GM12864 (cell line): ENCODE results near the gene ITGA5.

Source experiments
- DNase-seq: peaks from one replicate; pipeline ENCODE4 v3.0.0-alpha.2; 2011; ENCODE audit warnings: low read depth
- H3K4me3 ChIP-seq: 2 replicates; pipeline ENCODE4 v1.5.1; 2011; ENCODE audit warnings: mild to moderate bottlenecking, low read depth, low read length, control low read depth
- TF ChIP-seq, protein P1 (sequence below): IDR thresholded peaks from 2 replicates; pipeline ENCODE4 v1.5.1; 2011; ENCODE audit warnings: low read depth, mild to moderate bottlenecking, moderate library complexity, low read length, control low read depth, inconsistent platforms; ENCODE audit errors: missing control alignments

ITGA5 gene

DNA sequence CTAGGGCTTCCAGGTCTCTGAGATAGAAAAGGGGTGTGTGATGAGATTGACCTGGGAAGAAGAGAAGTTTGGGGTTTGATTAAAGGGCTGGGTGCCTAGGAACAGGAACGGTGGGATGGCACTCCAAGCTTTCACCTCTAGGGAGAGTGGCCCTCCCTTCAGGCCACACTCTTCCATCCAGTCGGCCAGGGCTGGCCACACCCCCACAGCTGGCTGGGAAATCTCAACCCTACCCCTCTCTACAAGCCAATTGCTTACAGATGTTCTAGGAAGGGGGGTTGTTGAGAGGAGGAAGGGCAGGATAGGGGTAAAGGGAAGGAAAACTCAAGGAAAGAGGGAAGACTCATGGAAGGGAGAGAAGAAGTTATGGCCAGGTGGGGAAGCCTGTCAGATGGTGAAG, 6.6 kb upstream of the ITGA5 start:
- no peak for DNase-seq
- H3K4me3 ChIP-seq: no peak overlapping the region
- TF ChIP-seq, protein P1, sequence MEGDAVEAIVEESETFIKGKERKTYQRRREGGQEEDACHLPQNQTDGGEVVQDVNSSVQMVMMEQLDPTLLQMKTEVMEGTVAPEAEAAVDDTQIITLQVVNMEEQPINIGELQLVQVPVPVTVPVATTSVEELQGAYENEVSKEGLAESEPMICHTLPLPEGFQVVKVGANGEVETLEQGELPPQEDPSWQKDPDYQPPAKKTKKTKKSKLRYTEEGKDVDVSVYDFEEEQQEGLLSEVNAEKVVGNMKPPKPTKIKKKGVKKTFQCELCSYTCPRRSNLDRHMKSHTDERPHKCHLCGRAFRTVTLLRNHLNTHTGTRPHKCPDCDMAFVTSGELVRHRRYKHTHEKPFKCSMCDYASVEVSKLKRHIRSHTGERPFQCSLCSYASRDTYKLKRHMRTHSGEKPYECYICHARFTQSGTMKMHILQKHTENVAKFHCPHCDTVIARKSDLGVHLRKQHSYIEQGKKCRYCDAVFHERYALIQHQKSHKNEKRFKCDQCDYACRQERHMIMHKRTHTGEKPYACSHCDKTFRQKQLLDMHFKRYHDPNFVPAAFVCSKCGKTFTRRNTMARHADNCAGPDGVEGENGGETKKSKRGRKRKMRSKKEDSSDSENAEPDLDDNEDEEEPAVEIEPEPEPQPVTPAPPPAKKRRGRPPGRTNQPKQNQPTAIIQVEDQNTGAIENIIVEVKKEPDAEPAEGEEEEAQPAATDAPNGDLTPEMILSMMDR: no peak

DNA sequence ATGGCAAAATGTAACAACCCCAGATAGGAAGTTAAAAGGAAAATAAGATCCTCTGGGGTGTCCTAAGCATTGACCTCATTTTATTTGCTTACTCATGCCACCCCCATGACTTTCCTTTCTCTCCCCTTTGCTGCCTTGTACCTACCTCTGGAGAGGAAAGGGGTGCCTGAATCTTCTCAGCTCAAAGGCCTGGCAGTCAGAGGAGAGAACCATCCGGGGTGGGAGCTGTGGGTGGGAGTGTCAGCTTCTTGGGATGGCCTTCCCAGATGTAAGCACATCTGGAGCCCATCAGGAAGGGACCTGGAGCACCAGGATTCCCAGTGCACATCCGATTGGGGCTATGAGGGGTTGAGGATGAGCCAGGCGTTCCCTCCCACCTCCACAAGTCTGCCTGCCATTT, 5.2 kb upstream of the ITGA5 start:
- TF ChIP-seq, protein P1: no peak
- no peak overlapping the region for H3K4me3 ChIP-seq
- DNase-seq: no peak

DNA sequence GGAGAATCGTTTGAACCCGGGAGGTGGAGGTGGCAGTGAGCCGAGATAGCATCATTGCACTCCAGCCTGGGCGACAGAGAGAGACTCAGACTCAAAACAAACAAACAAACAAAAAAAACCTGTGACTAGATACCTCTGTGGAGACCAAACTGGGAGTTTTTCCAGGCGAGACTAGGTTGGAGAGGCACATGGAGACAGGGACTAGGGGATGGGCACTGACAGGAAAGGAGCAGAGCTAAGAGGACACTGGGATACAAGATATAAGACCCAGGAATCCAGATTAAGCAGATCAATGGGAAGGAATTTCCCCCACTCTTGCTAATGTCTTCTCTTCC, 4.7 kb upstream of the ITGA5 start:
- no peak overlapping the region for H3K4me3 ChIP-seq
- DNase-seq: no peak
- TF ChIP-seq, protein P1: no peak

DNA sequence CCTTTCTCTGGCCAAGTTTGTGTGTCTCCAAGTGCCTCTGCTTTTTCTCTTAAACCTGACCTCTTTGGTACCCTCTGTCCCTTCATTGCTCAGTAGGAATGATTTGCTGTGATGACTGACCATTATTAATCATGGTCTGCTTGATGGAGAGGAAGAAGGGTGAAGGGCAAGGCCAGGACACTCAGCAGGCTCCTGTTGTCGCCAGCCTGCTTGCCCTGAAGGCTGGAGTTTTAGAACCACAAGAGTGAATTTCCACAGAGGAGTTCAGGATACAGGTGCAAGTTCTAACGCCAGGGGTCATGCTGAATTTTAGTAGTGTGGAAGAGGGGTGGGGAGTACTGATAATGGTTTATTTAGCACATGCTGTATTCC, 2.8 kb upstream of the ITGA5 start:
- TF ChIP-seq, protein P1: no peak
- no peak for DNase-seq
- H3K4me3 ChIP-seq: no peak overlapping the region

DNA sequence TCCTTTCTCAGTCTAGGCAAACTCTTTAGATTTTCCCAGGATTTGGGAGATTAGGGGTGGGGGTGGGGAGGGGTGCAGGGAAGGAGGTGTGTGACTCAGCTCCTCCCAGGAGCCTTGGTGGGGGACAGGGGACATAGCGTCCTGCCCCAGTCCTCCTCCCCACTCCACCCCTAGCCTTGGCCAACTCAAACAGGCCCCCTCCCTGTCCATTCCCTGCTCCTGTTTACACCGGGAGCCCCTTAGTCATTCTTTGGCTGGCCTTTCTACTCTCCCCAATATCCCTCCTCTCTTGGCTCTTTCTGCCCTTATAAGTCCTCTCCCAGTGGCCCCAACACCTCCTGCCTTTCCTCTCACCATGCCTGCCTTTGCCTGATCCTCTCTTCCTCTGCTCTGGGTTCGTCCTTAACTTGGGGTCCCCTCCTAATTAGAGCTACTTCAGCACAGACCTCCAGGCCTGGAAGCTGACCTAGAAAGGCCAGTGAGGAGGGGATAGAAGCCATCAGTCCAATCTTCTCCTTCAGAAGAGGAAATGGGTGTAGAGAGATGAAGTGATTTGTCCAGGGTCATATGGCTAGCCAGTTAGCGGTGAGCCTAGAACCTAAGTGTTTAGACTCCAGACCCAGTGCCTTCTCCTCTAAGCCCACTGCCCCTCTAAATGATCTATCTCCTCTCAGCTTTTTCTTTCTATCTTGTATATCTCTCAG, 2.3 kb upstream of the ITGA5 start:
- TF ChIP-seq, protein P1: no peak
- H3K4me3 ChIP-seq: no peak overlapping the region
- no peak for DNase-seq

DNA sequence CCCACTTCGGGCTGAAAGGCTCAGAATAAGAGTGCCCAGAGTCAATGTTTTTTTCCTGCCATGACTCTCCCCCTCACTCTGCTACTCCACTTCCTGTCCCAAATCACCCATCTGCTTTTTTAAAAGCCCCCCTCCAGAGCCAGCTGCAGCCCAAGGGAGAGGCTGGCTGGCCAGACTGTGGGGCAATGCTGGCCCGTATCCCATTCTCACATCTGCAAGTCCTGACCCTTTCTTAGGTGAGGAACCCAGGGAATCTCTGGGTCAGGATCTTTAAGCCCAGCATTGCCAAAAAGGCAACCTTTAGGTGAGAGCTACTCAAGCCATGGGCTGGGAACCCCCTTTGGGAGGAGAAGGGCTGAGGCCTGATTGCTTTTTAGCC, 1.7 kb upstream of the ITGA5 start:
- DNase-seq: no peak
- no peak overlapping the region for H3K4me3 ChIP-seq
- TF ChIP-seq, protein P1: no peak

DNA sequence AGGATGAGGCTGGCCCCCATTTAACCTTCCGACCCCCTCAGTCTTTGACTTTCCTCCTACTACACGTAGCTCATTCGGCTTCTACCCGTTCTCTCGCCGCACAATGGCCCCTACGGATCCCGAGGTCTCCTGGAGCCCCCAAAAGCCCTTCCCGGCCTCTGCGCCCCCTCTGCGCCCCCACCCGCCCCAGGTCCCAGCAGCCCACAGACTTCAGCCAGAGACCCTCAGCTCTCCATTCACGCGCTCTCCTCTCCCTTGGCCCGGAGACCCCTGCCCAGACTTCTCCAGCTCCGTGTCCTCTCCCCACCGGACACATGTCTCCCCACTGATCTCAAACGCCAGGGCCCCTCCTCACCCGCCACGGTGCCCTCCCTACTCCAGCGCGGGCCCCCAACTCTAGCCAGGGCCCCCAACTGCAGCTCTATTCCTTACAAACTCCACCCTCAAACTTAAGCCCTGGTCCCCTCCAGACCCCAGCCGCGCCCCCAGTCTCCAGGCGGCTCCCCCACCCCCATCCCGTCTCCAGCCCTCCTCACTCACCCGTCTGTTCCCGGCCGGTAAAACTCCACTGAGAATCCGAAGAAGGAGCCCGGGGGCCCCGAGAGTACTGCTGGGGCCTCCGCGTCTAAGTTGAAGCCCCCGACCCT, 502 bp downstream of the ITGA5 start:
- no peak for DNase-seq
- TF ChIP-seq, protein P1: no peak
- no peak overlapping the region for H3K4me3 ChIP-seq
